Measurements from ENCODE around the gene CTIF. TPM values are rescaled to one million over a fixed set of nuclear protein-coding genes. Genes with fewer than 3 reads are reported as not detected.

Gene CTIF
- total RNA-seq, 2 donors from 2014 or later: 6.1 to 7.3 TPM

DNA sequence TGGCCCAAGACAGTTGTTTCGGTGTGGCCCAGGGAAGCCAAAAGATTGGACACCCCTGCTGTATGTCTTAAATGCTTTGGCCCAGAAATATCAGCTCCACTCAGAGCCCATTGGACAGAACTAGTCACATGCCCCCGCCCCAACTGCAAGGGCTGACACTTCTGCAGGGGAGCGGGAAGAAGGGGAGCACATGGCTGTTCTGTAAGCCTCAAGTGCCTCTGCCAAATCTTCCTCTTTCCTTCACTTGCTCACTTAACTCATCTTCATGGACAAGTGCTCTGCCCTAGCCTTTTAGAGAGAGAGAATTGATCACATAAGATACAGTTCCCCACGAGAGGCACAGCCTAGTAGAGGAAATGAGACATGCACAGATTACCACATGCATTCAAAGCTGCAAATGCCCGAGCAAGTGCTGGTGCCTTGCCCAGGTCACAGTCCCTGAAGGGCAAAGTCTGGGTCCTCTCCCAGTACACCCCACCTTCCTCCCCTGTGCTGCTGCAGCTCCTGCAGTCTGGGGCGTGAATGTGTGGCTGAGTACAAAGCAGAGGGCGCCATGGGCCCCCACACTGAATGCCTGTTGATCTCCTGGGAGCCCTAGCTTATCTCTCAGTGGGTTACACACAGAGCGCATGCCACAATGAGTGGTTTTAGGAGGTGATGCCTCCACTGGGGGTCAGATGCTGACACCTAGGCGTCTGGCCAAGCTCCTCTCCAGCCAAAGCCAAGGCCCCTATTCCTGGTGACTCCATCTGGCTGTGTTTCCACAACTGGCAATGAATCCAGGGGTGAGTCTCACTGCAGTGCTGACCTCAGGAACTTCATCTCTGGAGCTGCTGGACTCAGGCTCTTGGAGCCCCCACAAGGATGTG lies 135.3 kb downstream of the CTIF start:
- Mint-ChIP-seq H3K27ac (no peak overlapping the region), H3K36me3 (ENCODE audit: low read depth) (no peaks in the 10 kb centered on the region), H3K4me1 (peaks cover 2% of the 10 kb centered on the region), H3K27me3 (no peaks in the 10 kb centered on the region), H3K4me3 (no peak overlapping the region)
- DNase-seq (no peak), ATAC-seq (no peak)
- no peaks in the 10 kb centered on the region for H3K9me3 ChIP-seq (ENCODE audit: control insufficient read depth, low read length, poor library complexity, severe bottlenecking)

DNA sequence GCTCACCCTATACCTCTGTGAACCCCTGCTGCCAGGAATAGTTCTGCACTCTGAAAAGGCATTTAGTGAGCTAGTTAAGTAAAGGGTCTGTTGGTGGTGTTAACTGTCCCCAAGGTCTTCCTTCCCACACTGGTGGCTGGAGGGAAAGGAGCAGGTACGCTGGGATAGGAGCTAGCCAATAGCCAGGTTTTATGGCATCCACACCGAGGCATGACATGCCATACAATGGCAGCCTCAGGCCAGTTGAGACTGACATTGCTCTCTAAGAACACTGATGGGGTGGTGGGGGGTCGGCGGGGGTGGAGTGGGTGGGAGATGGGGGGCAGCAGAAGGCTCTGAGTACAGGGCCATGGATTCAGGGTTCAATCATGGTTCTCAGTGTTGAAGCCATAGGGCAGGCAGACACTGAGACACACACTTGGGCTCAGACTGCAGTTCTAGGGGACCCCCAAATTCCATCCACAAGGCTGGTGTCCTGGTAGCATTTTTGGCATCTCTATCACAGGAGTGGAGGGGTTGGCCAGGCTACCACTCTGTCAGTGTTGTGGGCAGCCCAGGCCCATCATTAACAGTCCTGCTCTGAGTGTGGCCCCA lies 136.0 kb downstream of the CTIF start:
- H3K4me3 Mint-ChIP-seq: no peak overlapping the region
- no peak overlapping the region for H3K27ac Mint-ChIP-seq
- H3K36me3 Mint-ChIP-seq (ENCODE audit: low read depth): no peaks in the 10 kb centered on the region
- ATAC-seq: peak; percentile 3
- peaks cover 2% of the 10 kb centered on the region for H3K4me1 Mint-ChIP-seq
- no peaks in the 10 kb centered on the region for H3K9me3 ChIP-seq (ENCODE audit: control insufficient read depth, low read length, poor library complexity, severe bottlenecking)
- no peaks in the 10 kb centered on the region for H3K27me3 Mint-ChIP-seq
- DNase-seq: no peak

DNA sequence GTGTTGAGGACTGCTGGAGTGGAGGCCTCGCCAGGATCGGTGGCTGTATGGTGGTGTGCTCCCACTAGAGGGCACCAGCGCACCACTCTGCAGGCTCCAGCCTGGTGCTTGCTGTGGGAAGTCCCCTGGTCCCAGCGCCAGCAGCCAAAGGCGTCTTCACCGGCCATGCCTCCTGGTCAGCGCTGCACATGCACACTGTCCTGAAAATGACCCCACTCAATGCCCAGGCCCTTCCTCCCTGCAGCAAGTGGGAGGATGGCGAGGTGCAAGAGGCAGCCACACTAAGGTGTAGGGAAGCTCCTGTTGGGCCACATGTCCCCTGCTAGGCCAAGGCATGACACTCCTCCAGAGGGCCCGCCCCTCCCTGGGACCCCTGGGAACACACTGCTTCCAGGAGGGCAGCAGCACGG lies 136.5 kb downstream of the CTIF start:
- Mint-ChIP-seq H3K4me1 (peaks cover 2% of the 10 kb centered on the region), H3K27ac (no peak overlapping the region), H3K27me3 (no peaks in the 10 kb centered on the region), H3K36me3 (ENCODE audit: low read depth) (no peaks in the 10 kb centered on the region), H3K4me3 (no peak overlapping the region)
- no peaks in the 10 kb centered on the region for H3K9me3 ChIP-seq (ENCODE audit: control insufficient read depth, low read length, poor library complexity, severe bottlenecking)
- DNase-seq: peak; percentile 72 to 84 (median 72)
- ATAC-seq: peak; percentile 99

DNA sequence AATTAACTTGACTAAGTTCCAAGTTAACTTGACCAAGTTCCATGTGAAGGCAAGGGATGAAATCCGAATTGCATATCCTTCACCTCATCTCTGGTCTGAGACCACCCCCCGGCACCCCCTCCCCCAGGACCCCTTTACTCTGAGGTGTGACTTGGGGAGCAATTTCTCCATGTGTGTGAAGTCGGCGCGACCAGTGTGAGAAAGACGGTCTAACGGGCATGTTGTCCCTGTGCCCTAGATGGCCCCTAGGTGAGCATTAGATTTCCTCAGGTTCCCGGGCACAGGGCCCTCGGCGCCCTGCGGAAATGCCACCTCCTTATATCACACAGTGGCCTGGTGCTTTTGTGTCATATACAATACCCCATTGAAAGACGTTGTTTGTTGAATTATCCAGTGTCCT lies 137.1 kb downstream of the CTIF start:
- H3K9me3 ChIP-seq (ENCODE audit: control insufficient read depth, low read length, poor library complexity, severe bottlenecking): no peaks in the 10 kb centered on the region
- Mint-ChIP-seq H3K27me3 (no peaks in the 10 kb centered on the region), H3K36me3 (ENCODE audit: low read depth) (no peaks in the 10 kb centered on the region), H3K4me3 (no peak overlapping the region), H3K27ac (no peak overlapping the region), H3K4me1 (peaks cover 2% of the 10 kb centered on the region)
- DNase-seq: no peak
- no peak for ATAC-seq

DNA sequence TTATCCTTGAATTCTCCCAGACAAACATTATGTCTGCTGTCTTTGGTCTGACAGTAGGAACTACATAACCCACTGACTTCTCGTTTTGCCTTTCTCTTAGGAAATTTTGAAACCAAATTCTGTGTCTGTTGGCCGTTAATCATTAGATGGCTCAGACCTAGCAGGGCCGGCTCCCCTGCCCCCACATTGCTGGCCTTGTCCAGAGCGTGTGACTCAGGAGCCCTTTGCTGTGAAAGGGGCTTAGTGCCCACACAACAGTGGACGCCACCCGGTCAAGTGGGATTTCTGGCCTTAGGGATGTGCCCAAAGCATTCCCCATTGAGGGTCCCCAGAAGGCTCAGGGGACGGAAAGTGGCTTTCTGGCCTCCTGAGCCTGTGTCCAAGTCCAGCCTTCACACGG lies 137.5 kb downstream of the CTIF start:
- Mint-ChIP-seq H3K27ac (peak overlapping the region; percentile 34), H3K27me3 (no peaks in the 10 kb centered on the region), H3K4me1 (peaks cover 2% of the 10 kb centered on the region), H3K36me3 (ENCODE audit: low read depth) (no peaks in the 10 kb centered on the region), H3K4me3 (no peak overlapping the region)
- DNase-seq (no peak), ATAC-seq (no peak)
- H3K9me3 ChIP-seq (ENCODE audit: control insufficient read depth, low read length, poor library complexity, severe bottlenecking): no peaks in the 10 kb centered on the region

DNA sequence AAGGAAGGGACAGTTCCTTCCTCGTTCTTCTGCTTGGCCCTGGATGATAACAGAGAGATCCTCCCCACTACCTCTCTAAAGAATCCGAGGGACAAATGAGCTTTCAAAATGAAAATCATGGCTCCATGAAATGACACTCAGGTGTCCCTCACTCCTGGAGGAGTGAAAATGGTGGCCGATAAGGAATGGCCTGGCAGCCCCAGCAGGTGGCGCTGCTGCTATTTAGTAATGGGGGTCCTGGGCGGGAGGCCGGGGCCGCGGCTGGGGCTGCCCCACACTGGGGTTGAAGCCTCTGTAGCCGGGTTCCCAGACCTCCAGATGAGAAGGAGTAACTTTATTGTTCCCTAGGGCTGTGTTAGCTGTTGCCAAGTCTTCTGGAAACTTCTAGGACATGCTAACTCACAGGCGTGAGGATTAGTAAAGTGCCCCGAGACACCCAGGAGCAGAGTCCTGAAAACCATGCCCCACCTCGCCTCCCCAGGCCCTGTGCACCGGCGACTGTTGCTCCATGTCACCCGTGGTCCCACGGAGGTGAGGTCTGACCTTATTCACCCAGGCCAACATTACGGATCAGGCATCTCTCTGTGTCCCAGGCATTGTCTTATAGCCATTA lies 138.0 kb downstream of the CTIF start:
- Mint-ChIP-seq H3K36me3 (ENCODE audit: low read depth) (no peaks in the 10 kb centered on the region), H3K4me1 (peaks cover 2% of the 10 kb centered on the region), H3K27ac (peak overlapping the region; percentile 34), H3K27me3 (no peaks in the 10 kb centered on the region), H3K4me3 (no peak overlapping the region)
- H3K9me3 ChIP-seq (ENCODE audit: control insufficient read depth, low read length, poor library complexity, severe bottlenecking): no peaks in the 10 kb centered on the region
- peak; percentile 44 to 58 (median 49) for DNase-seq
- ATAC-seq: peak; percentile 43

DNA sequence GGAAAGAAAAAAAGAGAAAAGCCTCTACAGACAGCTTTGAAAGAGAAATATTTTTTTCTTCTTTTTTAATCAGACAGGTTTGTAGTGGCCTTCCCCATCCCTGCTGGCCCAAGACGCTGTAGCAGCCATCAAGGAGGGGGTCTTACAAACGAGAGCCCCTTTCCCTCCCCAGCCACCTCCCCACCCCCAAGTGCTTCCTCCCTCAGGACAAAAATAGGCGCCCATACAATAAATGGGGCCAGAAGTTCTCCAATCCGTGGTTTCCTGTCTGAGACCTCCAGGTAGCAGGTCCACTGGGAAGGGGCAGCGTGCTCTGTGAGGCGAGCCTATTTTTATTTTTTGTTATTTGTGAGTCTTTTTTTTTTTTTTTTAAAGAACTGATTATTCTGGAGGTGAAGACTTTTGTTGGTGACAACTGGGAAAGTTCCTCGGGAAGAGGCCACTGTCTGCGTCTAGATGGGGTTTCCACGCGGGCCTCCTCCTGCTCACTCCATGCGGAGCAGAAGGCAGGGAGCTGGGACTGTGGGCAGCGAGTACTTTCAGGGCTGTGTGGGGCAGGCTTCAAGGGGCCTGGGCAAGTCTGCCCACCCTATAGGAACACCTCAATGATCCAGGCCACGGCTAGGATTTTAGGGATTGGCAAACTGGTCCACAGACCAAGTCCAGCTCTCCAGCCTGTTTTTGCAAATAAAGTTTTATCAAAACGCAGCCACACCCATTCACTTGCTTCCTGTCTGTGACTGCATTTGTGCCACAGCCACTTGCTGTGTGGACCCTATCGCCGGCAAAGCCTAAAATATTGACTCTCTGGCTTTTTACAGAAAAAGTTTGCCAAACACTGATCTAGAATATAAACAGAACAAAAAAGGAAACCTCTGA lies 139.6 kb downstream of the CTIF start:
- Mint-ChIP-seq H3K36me3 (ENCODE audit: low read depth) (no peaks in the 10 kb centered on the region), H3K27me3 (no peaks in the 10 kb centered on the region), H3K4me3 (no peak overlapping the region), H3K27ac (no peak overlapping the region), H3K4me1 (peaks cover 2% of the 10 kb centered on the region)
- no peak for DNase-seq
- H3K9me3 ChIP-seq (ENCODE audit: control insufficient read depth, low read length, poor library complexity, severe bottlenecking): no peaks in the 10 kb centered on the region
- ATAC-seq: no peak

DNA sequence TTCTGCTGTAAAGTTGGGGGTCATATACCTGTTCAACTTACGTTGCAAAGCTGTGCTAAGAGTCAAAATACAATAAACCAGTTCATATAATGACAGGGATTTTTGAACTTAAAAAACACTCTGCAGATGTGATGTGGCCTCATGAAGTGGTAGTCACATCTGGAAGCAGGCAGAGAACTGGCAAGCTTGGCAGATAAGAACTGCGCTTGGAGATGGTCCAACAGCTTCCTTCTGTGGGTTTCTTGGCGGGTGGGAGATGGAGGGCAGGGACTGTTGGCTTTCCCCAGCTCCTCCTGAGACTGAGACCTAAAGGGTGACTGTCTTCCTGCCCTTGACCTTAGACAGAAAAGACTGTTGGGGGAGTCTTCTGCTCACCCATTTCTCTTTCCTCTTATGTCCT lies 140.4 kb downstream of the CTIF start:
- no peak overlapping the region for H3K4me3 Mint-ChIP-seq
- no peaks in the 10 kb centered on the region for H3K27me3 Mint-ChIP-seq
- DNase-seq (no peak), ATAC-seq (no peak)
- H3K36me3 Mint-ChIP-seq (ENCODE audit: low read depth): no peaks in the 10 kb centered on the region
- H3K9me3 ChIP-seq (ENCODE audit: control insufficient read depth, low read length, poor library complexity, severe bottlenecking): no peaks in the 10 kb centered on the region
- H3K4me1 Mint-ChIP-seq: peaks cover 2% of the 10 kb centered on the region
- no peak overlapping the region for H3K27ac Mint-ChIP-seq

DNA sequence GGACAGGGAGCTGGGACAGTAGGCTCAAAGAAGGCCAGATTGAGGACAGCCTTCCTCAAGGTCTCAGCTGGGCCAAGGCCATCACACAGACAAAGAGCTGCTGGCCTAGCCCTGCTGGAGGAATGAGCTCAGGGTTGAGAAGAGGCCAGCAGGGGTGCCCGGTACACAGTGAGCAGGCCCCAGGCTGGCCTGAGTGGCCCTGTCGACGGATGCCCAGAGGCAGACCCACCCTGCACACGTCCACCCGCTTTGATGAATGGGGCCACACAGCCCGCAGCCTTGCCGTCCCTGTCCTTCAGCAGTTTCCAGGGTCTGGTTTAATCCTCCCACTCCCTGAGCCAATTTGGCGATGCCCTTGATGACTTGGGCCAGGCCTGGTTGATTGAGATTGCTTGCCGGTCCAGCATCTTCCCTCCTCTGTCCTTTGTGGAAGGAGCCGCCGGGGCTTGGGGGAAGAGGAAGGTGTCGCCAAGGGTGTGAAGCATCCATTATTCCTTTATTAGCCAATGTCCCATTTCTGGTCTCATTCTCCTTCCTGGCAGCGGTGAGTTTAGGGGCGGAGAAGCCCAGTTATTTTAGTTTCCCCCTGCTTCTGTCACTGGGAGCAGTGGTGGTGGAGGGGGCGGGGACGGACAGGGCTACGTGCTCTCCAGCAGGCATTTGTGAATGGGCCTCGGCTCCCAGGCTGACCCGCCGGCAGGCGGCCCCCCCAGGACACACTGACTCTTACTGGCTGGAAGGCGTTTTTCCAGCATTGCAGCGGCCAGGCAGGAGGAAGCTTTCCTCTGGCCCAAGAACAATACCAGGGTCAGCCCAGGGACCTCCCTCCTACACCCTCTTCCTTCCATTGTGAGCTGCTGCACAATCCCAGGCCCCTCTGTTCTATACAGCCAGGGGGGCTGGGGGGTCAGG lies 141.8 kb downstream of the CTIF start:
- no peaks in the 10 kb centered on the region for H3K9me3 ChIP-seq (ENCODE audit: control insufficient read depth, low read length, poor library complexity, severe bottlenecking)
- Mint-ChIP-seq H3K36me3 (ENCODE audit: low read depth) (no peaks in the 10 kb centered on the region), H3K27ac (no peak overlapping the region), H3K27me3 (no peaks in the 10 kb centered on the region), H3K4me1 (no peaks in the 10 kb centered on the region), H3K4me3 (no peak overlapping the region)
- ATAC-seq (no peak), DNase-seq (no peak)

DNA sequence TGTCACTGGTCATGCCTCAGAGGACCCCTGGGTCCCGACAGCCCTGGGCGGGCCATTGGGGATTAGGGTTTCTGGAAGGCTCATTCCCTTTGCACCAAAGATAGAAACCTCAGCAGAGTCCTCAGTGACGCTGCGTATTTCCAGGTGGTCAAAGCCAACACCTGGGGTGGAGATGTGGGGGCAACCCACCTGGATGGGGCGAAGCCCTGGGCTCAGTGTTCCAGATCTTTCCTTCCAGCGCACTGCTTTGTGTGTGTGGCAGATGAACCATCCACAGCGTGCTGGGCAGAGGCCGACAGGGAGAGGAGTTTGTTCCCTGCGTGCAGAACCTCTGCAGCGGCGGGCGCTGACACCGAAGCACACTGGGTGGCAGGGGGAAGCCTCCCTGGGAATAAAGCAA lies 143.9 kb downstream of the CTIF start:
- ATAC-seq (no peak), DNase-seq (no peak)
- H3K9me3 ChIP-seq (ENCODE audit: control insufficient read depth, low read length, poor library complexity, severe bottlenecking): no peaks in the 10 kb centered on the region
- peaks cover 3% of the 10 kb centered on the region for H3K36me3 Mint-ChIP-seq (ENCODE audit: low read depth)
- peaks cover 6% of the 10 kb centered on the region for H3K27me3 Mint-ChIP-seq
- H3K27ac Mint-ChIP-seq: no peak overlapping the region
- H3K4me3 Mint-ChIP-seq: no peak overlapping the region
- H3K4me1 Mint-ChIP-seq: no peaks in the 10 kb centered on the region

DNA sequence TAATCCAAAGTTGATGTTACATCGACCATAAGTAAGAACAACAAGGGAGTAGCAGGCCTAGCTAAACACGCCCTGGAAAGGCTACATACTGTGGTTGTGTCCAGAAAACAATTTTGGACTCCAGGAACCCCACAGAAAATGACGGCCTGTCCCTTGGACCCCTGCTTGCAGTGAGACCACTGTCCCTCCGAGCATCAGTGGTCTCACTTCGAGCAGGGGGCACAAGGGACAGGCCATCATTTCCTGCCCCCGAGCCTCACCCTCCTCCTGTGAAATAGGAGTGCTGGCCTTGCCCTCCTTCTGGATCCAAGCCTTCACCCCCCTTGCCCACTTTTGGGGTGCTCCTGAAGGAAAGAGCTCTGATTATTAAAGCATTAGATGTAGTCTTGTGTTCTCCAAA lies 144.4 kb downstream of the CTIF start:
- no peak overlapping the region for H3K27ac Mint-ChIP-seq

DNA sequence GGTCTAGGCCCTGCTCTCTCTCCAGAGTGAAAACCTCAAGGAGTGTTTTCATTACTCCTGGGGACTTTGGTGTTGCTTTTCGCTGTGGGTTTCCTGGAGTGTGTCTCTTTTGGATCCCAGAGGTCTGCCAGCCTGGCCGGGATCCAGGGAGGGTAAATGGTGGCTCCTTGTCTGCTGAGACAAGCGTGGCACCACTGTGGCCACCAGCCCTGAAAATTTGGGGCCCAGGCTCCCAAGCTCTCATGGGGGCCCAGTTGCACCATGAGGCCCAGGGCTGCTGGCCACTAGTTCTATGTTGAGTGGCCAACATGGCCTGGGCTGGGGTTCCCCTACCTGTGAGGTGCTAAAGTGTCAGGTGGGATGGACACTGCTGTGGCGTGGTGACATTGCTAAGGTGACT lies 144.8 kb downstream of the CTIF start:
- Mint-ChIP-seq H3K36me3 (ENCODE audit: low read depth) (peaks cover 3% of the 10 kb centered on the region), H3K4me1 (no peaks in the 10 kb centered on the region), H3K27me3 (peaks cover 6% of the 10 kb centered on the region), H3K27ac (no peak overlapping the region), H3K4me3 (no peak overlapping the region)
- ATAC-seq (no peak), DNase-seq (no peak)
- no peaks in the 10 kb centered on the region for H3K9me3 ChIP-seq (ENCODE audit: control insufficient read depth, low read length, poor library complexity, severe bottlenecking)

More for the DNA sequence above, 144.4 kb downstream of the CTIF start:
- Mint-ChIP-seq H3K27me3 (peaks cover 6% of the 10 kb centered on the region), H3K36me3 (ENCODE audit: low read depth) (peaks cover 3% of the 10 kb centered on the region), H3K4me3 (no peak overlapping the region), H3K4me1 (no peaks in the 10 kb centered on the region)
- DNase-seq (no peak), ATAC-seq (no peak)
- H3K9me3 ChIP-seq (ENCODE audit: control insufficient read depth, low read length, poor library complexity, severe bottlenecking): no peaks in the 10 kb centered on the region

All from T-helper 17 cell (primary cell).